Measurements from ENCODE around the gene CSNK1G1.

DNA sequence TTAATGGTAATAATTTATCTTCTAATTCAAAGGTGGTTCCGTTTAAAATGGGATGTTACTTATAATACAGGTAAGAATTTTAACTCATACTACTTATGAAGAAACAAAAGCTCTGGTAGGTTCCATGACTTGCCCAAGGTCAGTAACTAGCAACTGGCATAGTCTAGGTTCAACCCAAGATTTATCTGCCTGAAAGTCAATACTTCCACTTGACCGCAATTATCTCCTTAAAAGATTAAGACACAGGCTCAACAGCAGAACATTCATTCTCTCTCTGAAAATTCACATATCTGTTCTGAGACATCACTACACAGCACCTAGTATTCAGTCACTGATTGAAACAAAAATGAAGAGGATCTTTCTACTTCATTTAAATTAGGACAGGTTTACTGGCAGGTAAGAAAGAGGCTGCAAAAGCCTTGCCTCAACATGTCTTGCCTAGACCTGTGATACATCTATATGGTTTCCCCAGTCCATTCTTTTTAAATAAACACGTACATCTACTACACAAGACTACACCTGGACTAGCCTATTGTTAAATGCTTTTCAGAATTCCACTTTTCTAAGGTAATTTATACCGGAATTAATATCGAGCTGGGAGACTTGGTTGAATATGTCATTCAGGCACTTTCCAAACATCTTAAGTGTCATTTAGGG is 1.2 kb downstream of the CSNK1G1 start:
- TF ChIP-seq, protein P1, sequence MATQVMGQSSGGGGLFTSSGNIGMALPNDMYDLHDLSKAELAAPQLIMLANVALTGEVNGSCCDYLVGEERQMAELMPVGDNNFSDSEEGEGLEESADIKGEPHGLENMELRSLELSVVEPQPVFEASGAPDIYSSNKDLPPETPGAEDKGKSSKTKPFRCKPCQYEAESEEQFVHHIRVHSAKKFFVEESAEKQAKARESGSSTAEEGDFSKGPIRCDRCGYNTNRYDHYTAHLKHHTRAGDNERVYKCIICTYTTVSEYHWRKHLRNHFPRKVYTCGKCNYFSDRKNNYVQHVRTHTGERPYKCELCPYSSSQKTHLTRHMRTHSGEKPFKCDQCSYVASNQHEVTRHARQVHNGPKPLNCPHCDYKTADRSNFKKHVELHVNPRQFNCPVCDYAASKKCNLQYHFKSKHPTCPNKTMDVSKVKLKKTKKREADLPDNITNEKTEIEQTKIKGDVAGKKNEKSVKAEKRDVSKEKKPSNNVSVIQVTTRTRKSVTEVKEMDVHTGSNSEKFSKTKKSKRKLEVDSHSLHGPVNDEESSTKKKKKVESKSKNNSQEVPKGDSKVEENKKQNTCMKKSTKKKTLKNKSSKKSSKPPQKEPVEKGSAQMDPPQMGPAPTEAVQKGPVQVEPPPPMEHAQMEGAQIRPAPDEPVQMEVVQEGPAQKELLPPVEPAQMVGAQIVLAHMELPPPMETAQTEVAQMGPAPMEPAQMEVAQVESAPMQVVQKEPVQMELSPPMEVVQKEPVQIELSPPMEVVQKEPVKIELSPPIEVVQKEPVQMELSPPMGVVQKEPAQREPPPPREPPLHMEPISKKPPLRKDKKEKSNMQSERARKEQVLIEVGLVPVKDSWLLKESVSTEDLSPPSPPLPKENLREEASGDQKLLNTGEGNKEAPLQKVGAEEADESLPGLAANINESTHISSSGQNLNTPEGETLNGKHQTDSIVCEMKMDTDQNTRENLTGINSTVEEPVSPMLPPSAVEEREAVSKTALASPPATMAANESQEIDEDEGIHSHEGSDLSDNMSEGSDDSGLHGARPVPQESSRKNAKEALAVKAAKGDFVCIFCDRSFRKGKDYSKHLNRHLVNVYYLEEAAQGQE (IDR thresholded peaks at IDR 0.05; ENCODE audit: borderline replicate concordance) = no peak
- TF ChIP-seq, protein P2, sequence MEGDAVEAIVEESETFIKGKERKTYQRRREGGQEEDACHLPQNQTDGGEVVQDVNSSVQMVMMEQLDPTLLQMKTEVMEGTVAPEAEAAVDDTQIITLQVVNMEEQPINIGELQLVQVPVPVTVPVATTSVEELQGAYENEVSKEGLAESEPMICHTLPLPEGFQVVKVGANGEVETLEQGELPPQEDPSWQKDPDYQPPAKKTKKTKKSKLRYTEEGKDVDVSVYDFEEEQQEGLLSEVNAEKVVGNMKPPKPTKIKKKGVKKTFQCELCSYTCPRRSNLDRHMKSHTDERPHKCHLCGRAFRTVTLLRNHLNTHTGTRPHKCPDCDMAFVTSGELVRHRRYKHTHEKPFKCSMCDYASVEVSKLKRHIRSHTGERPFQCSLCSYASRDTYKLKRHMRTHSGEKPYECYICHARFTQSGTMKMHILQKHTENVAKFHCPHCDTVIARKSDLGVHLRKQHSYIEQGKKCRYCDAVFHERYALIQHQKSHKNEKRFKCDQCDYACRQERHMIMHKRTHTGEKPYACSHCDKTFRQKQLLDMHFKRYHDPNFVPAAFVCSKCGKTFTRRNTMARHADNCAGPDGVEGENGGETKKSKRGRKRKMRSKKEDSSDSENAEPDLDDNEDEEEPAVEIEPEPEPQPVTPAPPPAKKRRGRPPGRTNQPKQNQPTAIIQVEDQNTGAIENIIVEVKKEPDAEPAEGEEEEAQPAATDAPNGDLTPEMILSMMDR (IDR thresholded peaks at IDR 0.05; ENCODE audit: poor library complexity, severe bottlenecking) = no peak
- no peak for TF ChIP-seq TAF1 (IDR thresholded peaks at IDR 0.05; ENCODE audit: low read depth)
- TF ChIP-seq EP300 (conservative IDR thresholded peaks at IDR 0.05; ENCODE audit: poor library complexity, severe bottlenecking) = no peak
- TF ChIP-seq EZH2 (IDR thresholded peaks at IDR 0.05; ENCODE audit: borderline replicate concordance, insufficient read depth, low read length, poor library complexity, severe bottlenecking) = no peak
